Type B pancreatic cell (in vitro differentiated cells): ENCODE data around the gene SLC12A7. TPM values are rescaled to one million over a fixed set of nuclear protein-coding genes. Genes with fewer than 3 reads are reported as not detected.

Experiments used
- DNase-seq: peaks from one replicate; pipeline ENCODE4 v3.0.0; 2021; ENCODE audit warnings: mixed read lengths; ENCODE audit not compliant: unreplicated experiment; ENCODE audit errors: extremely low spot score
- H3K27ac Mint-ChIP-seq: 2 replicates; pipeline ENCODE4 v1.8.0; 2021; ENCODE audit warnings: mild to moderate bottlenecking, mixed read lengths
- H3K27me3 Mint-ChIP-seq: 2 replicates; pipeline ENCODE4 v1.8.0; 2021; ENCODE audit warnings: mixed read lengths
- H3K36me3 Mint-ChIP-seq: 2 replicates; pipeline ENCODE4 v1.8.0; 2021; ENCODE audit warnings: mixed read lengths
- H3K4me1 Mint-ChIP-seq: one replicate; pipeline ENCODE4 v1.8.0; 2021; ENCODE audit warnings: mixed read lengths; ENCODE audit not compliant: unreplicated experiment
- H3K4me3 Mint-ChIP-seq: 2 replicates; pipeline ENCODE4 v1.8.0; 2021; ENCODE audit warnings: mild to moderate bottlenecking, mixed read lengths
- H3K9me3 Mint-ChIP-seq: 2 replicates; pipeline ENCODE4 v1.8.0; 2021; ENCODE audit warnings: mixed read lengths
- CTCF ChIP-seq: fragments of 200-600 bp; sonication (generic); conservative IDR thresholded peaks from 2 replicates; pipeline ENCODE4 v1.5.0; 2021; ENCODE audit warnings: antibody characterized with exemption, mild to moderate bottlenecking
- total RNA-seq: library from RNA; stranded (reverse); gene quantifications from 2 replicates; pipeline ENCODE4 v1.2.1, GENCODE V29; 2021; ENCODE audit warnings: low replicate concordance

The SLC12A7 gene
- total RNA-seq, 1 donor from 2014 or later: 57.6 TPM

DNA sequence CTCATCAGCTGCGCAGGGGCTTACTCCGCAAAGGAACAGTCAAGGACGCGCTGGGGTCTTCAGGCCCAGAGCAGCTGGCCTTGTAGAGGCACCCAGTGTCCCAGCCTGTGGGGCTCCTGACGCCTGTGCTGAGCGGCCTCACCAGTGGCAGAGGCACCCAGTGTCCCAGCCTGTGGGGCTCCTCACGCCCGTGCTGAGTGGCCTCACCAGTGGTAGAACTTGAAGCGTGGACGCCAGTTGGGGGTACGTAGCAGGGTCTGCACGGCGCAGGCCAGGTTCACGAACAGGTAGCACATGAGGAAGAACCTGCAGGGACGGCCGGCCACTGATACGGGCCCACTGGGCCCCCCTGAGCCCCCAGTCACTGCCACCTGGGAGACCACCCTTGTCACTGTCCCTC, 35.9 kb downstream of the SLC12A7 start:
- no peak overlapping the region for H3K4me3 Mint-ChIP-seq
- H3K4me1 Mint-ChIP-seq: no peaks in the 10 kb centered on the region
- no peaks in the 10 kb centered on the region for H3K9me3 Mint-ChIP-seq
- TF ChIP-seq CTCF: no peak
- no peak for DNase-seq
- H3K27me3 Mint-ChIP-seq: no peaks in the 10 kb centered on the region
- no peaks in the 10 kb centered on the region for H3K36me3 Mint-ChIP-seq
- H3K27ac Mint-ChIP-seq: no peak overlapping the region

GRCh38 chr5:1075555-1075881, 36.3 kb downstream of the SLC12A7 start:
- Mint-ChIP-seq H3K27ac (no peak overlapping the region), H3K9me3 (no peaks in the 10 kb centered on the region), H3K36me3 (no peaks in the 10 kb centered on the region), H3K4me3 (no peak overlapping the region), H3K27me3 (no peaks in the 10 kb centered on the region), H3K4me1 (no peaks in the 10 kb centered on the region)
- DNase-seq: no peak
- no peak for TF ChIP-seq CTCF

GRCh38 chr5:1074816-1075554, 36.9 kb downstream of the SLC12A7 start:
- Mint-ChIP-seq H3K9me3 (no peaks in the 10 kb centered on the region), H3K36me3 (no peaks in the 10 kb centered on the region), H3K27ac (no peak overlapping the region), H3K4me1 (no peaks in the 10 kb centered on the region), H3K4me3 (no peak overlapping the region), H3K27me3 (no peaks in the 10 kb centered on the region)
- no peak for TF ChIP-seq CTCF
- no peak for DNase-seq

DNA sequence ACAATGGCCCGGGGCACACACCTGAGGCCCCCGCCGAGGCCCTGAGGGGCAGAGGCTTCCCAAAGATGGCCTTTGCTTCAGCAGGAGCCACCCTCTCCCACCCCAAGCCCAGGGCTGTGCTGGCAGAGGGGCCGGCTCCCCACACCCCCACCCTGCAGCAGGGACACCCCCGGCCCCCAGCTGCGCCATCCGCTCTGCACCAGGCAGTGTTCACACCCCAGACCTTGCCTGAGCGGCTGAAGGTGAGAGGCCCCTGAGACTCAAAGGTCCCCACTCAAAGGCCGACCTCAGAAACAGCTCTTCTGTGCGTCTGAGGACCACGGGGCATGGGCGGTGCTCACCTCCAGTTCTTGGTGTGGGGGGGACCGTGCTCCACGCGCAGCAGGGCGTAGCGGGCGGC, 37.6 kb downstream of the SLC12A7 start:
- no peak for TF ChIP-seq CTCF
- no peak for DNase-seq
- Mint-ChIP-seq H3K4me1 (no peaks in the 10 kb centered on the region), H3K27me3 (no peaks in the 10 kb centered on the region), H3K4me3 (no peak overlapping the region), H3K36me3 (no peaks in the 10 kb centered on the region), H3K27ac (no peak overlapping the region), H3K9me3 (no peaks in the 10 kb centered on the region)

DNA sequence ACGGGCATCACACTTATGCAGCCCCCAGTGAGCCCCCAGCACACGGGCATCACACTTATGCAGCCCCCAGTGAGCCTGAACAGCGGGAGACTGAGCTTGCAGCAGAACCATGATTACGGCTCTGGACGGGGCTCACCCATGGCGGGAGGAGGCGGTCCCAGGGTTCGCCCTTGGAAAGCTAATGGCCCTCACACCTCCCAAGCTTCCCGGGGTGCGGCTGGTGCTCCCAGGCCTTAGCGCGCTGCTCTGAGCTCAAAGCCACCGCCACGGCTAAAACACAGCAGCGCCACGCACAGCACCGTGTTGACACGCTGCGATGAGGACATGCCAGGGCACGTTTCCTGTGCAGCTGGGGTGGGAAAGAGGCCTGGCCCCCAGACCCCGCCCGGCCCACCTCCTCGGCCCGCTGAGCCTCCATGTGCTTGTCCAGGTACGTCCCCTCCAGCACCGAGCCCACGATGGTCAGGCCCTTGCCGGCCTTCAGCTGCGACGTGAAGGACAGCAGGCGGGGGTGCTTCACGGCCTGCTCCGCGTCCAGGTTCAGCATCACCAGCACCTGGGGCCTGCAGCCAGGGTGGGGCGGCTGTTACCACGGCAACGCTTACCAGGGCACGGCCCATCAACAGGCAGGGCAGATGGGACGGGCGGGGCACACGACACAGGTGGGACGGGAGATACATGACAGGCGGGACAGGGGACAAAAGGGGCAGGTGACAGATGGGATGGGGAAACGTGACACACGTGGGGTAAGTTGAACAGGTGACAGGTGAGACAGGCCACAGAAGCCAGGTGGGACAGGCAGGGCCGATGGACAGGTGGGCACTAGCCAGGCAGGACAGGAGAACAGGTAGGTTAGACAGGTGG, 38.4 kb downstream of the SLC12A7 start:
- Mint-ChIP-seq H3K27ac (no peak overlapping the region), H3K27me3 (no peaks in the 10 kb centered on the region)

More for the DNA sequence above, 38.4 kb downstream of the SLC12A7 start:
- DNase-seq: no peak
- Mint-ChIP-seq H3K4me1 (no peaks in the 10 kb centered on the region), H3K9me3 (no peaks in the 10 kb centered on the region), H3K36me3 (no peaks in the 10 kb centered on the region), H3K4me3 (no peak overlapping the region)
- TF ChIP-seq CTCF: no peak
